Stomach (tissue), 4 donors: ENCODE measurements around the gene PLP2.
"Not testable (repeated sequence)": the region's sequence is repeated elsewhere in the genome, so short reads cannot be mapped to it uniquely, and the experiment has no call there.

Experiments used
- EP300 ChIP-seq: sonication (generic); formaldehyde crosslinking; IDR thresholded peaks from one replicate; pipeline ENCODE4 v1.6.1; 2017; ENCODE audit warnings: antibody characterized with exemption
- TF ChIP-seq, protein P1 (sequence below), 7 experiments: fragments of 450-650 bp in 4 of 7; fragments of 200-600 bp in 3 of 7; sonication (generic) in 3 of 7; IDR thresholded peaks; one replicate each; pipeline ENCODE4 v1.5.1; 2016 to 2019; ENCODE audit warnings: antibody characterized with exemption in 7 of 7, control low read depth in 2 of 7, mild to moderate bottlenecking in 1 of 7

DNA sequence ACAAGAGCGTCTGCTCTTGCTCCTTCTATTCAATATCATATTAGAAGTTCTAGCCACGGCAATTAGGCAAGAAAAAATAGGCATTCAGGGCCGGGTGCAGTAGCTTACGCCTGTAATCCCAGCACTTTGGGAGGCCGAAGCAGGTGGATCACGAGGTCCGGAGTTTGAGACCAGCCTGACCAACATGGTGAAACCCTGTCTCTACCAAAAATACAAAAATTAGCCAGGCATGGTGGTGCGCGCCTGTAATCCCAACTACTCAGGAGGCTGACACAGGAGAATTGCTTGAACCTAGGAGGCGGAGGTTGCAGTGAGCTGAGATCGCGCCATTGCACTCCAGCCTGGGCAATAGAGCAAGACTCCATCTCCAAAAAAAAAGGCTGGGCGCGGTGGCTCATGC is 22.4 kb upstream of the PLP2 start:
- TF ChIP-seq, protein P1, sequence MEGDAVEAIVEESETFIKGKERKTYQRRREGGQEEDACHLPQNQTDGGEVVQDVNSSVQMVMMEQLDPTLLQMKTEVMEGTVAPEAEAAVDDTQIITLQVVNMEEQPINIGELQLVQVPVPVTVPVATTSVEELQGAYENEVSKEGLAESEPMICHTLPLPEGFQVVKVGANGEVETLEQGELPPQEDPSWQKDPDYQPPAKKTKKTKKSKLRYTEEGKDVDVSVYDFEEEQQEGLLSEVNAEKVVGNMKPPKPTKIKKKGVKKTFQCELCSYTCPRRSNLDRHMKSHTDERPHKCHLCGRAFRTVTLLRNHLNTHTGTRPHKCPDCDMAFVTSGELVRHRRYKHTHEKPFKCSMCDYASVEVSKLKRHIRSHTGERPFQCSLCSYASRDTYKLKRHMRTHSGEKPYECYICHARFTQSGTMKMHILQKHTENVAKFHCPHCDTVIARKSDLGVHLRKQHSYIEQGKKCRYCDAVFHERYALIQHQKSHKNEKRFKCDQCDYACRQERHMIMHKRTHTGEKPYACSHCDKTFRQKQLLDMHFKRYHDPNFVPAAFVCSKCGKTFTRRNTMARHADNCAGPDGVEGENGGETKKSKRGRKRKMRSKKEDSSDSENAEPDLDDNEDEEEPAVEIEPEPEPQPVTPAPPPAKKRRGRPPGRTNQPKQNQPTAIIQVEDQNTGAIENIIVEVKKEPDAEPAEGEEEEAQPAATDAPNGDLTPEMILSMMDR (IDR thresholded peaks at IDR 0.05): not testable (repeated sequence)
- not testable (repeated sequence) for TF ChIP-seq EP300
